HT-29 (cell line): ENCODE measurements around the gene NUMB. TPM values are rescaled to one million over a fixed set of nuclear protein-coding genes. Genes with fewer than 3 reads are reported as not detected.
"Not testable (repeated sequence)": the region's sequence is repeated elsewhere in the genome, so short reads cannot be mapped to it uniquely, and the experiment has no call there.

Experiments used
- DNase-seq: peaks from one replicate; pipeline ENCODE4 v3.0.0-alpha.2; 2015; ENCODE audit warnings: low spot score
- total RNA-seq: library from RNA; depleted of rRNA; stranded (reverse); fragments of >200 nt; shearing (Covaris generic); gene quantifications from 2 replicates; pipeline ENCODE4 v1.2.3, GENCODE V29; 2014

The NUMB gene
- total RNA-seq, 1 experiment from 2014 or later = 19.6 TPM

DNA sequence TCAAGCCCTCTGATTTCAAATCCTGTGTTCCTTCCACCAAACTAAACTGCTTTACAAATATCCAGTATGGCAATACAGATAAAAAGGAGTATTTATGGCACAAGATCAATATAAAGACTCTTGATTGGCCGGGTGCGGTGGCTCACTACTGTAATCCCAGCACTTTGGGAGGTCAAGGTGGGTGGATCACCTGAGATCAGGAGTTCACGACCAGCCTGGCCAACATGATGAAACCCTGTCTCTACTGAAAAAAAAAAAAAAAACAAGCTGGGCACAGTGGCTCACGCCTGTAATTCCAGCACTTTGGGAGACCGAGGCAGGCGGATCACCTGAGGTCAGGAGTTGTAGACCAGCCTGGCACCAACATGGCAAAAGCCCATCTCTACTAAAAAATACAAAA is 35.3 kb downstream of the NUMB start:
- DNase-seq = not testable (repeated sequence)

DNA sequence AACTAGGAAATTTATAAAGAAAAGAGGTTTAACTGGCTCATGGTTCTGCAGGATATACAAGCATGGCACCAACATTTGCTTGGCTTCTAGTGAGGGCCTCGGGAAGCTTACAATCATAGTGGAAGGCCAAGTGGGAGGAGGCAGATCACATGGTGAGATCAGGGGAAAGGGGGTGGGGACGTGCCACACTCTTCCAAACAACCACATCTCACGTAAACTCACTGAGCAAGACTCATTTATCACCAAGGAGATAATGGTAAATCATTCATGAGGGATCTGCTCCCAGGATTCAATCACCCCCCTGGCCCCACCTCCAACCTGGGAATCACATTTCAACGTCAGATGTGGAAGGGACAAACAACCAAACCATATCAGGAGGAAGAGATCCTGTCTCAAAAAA is 35.8 kb downstream of the NUMB start:
- DNase-seq = no peak

DNA sequence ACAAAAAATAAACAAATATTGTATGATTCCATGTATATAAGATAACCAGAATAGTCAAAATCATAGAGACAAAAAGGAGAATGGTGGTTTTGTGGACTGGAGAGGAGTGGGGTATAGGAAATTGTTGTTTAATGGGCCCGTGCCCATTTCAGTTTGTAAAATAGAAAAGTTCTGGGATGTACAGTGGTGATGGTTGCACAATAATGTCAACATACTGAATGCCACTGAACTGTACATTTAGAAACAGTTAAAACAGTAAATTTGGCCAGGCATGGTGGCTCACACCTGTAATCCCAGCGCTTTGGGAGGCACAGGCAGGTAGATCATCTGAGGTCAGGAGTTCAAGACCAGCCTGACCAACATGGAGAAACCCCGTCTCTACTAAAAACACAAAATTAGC is 40.1 kb downstream of the NUMB start:
- no peak for DNase-seq

DNA sequence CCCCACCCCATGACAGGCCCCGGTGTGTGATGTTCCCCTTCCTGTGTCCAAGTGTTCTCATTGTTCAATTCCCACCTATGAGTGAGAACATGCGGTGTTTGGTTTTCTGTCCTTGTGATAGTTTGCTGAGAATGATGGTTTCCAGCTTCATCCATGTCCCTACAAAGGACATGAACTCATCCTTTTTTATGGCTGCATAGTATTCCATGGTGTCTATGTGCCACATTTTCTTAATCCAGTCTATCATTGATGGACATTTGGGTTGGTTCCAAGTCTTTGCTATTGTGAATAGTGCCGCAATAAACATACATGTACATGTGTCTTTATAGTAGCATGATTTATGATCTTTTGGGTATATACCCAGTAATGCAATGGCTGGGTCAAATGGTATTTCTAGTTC is 52.1 kb downstream of the NUMB start:
- not testable (repeated sequence) for DNase-seq

DNA sequence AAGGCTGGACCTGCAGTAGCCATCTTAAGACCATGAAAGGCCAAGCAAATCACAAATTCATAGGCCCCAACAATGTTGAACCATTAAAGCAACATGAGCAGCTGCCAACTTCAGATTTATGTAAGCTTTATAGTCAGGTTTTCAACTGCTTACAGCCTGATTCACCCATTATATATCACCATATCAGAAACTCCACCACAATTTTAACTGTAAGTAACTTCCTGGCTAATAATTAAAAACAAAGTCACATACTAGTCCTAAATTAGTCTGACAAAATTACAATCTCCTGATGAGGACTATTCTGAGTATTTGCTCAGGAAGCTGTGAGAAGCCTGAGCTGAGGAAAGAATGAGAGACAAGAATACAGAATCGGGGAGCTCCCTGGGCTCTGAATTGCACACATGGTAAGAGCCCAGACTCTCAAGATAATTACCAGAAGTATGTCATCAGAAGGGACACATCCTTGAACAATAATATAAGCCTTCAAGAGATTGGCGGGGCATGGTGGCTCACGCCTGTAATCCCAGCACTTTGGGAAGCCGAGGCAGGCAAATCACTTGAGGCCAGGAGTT is 55.1 kb downstream of the NUMB start:
- no peak for DNase-seq

DNA sequence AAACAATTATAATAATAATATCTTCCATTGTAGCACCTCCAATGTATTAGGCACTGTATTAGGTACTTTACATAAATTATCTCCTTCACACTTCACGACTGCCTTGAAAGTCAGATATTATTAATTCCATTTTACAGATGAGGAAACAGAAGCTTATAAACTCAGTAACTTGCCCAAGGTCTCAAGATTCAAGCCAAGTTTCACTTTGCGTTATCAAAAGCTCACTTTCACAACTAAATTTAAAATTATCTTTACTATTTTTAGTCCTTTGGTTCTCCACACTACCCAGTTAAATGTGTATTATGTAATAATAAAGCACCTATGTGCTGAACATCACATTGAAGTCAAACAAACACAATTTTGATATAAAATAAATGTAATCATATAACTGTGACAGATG is 55.8 kb downstream of the NUMB start:
- no peak for DNase-seq

DNA sequence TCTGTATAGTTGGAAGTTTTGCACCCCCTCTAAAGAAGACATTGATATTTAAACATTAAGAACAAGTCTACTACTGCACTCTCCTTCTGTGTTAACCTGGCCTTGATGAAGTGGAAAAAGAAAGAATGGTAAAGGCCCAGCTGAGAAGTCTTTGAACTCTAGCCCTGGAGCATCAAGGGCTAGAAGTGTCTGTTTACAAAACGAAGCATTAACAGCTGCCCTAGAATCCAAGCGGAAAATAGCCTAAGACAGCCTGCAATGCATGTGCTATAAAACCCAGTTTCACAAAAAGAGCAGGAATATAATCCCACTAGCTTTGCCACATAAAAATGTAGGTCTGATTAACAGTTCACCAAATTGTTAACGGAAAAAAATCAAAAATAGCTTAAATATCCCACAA is 60.5 kb downstream of the NUMB start:
- DNase-seq = no peak

DNA sequence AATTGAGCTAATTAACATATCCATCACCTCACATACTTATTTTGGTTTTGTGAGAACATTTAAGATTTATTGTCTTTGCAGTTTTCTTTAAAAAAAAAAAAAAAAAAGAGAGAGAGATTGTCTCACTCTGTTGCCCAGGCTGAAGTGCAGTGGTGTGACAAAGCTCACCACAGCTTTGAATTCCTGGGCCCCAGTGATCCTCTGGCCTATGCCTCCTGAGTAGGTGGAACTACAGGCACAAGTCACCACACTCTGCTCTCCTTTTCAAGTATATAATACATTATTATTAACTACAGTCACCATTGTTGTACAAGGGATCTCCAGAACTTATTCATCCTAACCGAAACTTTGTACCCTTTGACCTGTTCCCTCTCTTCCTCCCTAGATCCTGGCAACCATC is 64.0 kb downstream of the NUMB start:
- DNase-seq = no peak

DNA sequence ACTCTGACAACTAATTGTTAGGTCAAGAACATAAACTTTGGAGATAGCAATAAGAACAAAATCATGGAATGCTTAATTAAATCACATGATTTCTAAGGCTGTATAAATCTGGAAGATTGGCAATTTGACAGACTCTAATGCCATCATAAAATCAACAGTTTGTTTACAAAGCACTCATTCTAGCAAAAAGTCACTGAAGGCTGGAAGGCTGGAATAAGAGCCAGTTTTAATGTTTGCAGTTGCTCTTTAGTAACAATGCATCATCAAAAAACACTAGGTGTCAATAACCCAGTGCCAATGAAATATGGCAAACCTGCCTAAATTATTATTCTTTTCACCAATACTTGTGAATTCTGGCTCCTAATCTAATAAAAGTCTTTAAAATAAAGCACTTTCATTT is 65.0 kb downstream of the NUMB start:
- no peak for DNase-seq

DNA sequence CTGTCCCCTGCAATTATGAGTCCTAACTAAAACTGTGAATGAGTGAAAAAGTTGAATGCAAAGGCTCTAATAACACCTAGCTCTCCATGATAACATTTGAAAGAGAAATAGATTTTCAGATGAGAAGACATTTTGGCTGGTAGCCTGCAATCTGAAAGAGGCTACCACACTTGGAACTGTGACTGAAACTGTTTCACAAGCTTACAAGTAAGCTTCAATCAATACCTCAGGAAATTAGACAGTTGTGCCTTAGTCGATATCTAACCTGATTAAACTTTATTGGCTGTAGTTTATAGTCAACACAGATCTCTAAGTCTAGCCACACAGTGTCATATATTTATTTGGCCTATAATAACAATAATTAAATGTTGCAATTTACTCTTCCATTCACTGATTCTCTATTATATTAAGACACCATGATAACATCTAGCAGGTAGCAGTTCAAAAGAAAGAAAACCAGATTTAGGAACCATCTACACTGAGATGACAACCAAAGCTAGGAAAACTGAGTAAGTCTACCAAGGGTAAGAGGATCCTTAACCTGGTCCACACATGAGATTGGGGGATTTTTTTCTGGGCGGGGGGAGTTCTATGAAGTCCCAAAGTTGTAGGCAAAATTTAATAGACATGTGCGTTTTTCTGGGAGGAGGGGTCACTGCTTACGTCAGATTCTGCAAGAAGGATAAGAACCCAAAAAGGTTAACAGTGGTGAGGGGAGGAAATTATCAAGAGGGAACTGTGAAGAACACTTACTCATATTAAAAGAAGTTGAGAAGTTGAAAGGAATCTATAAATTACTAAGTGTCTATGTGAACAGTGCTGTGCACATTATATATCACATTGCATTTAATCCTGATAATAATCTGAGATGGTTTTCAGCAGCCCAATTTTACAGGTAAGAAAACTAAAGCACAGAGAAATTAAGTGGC is 65.8 kb downstream of the NUMB start:
- no peak for DNase-seq

DNA sequence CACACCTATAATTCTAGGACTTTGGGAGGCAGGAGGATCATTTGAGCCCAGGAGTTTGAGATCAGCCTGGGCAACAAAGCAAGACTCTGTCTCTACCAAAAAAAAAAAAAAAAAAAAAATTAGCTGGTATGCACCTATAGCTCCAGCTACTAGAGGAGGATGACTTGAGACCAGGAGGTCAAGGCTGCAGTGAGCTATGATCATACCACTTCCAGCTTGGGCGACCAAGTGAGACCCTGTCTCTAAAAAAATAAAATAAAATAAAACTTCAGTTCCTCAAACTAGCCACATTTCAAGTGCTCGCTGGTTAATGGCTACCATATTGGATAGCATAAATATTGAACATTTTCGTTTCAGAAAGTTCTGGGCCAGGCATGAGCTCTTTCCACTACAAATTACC is 70.5 kb downstream of the NUMB start:
- DNase-seq = not testable (repeated sequence)

DNA sequence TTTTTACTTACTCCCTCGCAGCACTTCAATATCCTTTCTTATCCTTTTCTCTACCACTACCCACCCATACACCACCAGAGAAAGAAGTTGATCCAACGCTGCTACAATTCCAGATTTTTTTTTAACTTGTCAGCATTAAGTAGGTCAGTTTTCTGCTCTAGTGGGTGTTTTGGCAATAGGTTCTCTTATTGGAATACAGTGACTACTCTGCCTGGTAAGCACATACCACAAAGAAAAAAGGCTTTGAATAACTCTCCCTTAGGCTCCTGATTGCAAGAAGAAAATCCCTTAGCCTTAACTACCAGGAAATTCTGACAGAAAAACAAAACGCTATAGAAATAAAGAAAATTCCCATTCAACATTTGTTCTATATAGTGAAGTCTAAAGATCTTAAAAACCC is 72.0 kb downstream of the NUMB start:
- DNase-seq = no peak

DNA sequence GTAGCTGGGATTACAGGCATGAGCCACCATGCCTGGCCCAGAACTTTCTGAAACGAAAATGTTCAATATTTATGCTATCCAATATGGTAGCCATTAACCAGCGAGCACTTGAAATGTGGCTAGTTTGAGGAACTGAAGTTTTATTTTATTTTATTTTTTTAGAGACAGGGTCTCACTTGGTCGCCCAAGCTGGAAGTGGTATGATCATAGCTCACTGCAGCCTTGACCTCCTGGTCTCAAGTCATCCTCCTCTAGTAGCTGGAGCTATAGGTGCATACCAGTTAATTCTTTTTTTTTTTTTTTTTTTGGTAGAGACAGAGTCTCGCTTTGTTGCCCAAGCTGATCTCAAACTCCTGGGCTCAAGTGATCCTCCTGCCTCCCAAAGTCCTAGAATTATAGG is 73.3 kb downstream of the NUMB start:
- DNase-seq = not testable (repeated sequence)

DNA sequence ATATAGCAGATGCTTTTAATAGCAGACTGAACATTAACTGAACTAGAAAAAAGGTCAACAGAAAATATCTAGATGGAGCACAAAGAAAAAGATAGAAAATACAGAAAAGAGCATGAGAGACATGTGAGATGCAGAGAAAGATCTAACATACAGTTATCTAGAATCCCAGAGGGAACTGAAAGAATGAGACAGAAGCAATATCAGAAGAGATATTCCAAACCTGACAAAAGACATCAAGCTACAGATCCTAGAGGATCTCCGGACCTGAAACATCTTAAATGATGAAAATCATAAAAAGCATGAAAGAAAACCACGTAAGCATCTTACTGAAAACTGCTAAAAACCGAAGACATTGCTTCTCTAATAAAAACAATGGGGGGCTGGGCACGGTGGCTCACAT is 75.0 kb downstream of the NUMB start:
- DNase-seq = no peak

DNA sequence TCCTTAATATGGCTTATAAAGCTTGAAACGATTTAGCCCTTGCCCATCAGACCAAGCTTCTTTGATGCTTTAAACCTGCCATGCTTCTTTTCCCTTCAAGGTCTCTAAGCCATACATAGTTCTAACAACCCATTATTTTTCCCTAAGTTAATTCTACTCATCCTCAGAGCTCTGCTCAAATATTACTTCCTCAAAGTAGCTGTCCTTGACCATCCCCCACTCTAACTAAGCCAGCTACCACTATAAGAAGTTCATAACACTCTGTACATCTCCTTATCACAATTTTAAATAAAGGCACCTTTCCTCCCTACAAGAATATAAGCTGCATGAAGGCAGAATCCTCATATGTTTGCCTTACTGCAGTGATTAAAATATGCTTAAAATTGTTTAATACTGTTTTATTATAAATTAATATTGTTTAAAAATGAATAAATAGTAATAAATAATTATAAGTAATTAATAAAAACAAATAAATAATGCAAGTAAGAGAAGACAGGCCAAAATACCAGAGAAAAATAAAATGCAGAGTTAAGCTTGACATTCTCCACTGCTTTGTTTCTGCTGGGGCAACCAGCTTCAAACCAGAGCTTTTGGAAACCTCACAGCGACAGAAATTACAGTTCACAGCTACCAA is 76.8 kb downstream of the NUMB start:
- no peak for DNase-seq

DNA sequence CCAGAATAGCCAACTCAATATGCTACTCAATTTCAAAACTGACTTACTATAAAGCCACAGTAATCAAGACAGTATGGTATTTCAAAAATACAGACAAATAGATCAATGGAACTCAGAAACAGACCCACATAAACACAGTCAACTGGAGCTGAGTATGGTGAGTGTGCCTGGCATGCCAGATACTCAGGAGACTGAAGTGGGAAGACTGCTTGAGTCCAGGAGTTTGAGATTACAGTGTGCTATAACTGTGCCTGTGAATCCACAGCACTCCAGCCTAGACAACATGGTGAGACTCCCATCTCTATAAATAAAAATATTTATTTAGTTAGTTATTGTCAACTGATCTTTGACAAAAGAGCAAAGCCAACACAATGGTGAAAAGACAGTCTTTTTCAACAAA is 81.8 kb downstream of the NUMB start:
- DNase-seq = no peak

DNA sequence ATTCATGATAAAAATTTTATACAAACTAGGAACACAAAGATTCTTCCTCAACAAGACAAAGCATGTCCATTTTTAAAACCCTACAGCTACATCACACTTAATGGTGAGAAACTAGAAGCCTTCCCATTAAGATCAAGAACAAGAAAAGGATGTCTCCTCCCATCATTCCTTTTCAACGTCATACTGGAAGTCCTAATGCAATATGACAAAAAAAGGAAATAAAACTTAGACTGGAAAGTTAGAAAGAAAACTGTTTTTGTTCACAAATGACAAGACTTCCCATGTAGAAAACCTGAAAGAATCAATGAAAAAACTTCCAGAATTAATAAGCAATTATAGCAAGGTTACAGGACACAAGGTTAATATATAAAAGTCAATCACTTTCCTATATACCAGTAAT is 82.5 kb downstream of the NUMB start:
- DNase-seq = no peak

DNA sequence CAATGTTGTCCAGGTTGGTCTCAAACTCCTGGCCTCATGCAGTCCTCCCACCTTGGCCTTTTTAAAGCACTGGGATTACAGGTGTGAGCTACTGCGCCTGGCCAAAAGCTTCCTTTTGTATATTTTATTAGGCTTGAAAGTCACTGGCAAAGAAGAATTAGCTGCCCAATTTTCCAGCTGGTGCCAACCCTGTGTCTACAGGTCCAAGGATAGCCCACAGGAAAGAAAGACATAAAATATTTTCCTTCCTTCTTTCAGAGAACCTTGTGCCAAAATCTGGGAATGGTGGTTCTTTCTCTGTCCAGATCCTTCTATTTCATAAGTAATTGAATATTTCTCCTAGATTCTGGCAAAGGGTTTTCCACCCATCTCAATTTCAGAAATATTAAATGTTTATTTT is 84.1 kb downstream of the NUMB start:
- no peak for DNase-seq

DNA sequence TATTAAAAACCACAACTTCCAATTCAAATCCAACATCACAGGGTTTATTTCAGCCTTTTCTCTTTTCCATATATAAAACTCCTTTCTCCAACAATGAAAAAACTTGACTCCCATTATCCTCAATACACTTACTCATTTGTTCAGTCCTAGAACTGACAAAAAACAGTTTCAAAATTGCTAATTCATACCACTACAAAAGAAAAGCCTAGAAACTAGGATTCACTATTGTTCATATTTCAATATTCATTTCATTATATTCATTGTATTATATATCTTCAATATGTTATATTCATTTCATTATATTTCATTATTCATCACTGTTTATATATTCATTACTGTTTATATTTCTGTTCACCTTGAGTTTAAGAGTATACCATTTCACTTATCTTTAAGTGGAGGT is 85.8 kb downstream of the NUMB start:
- DNase-seq = no peak

DNA sequence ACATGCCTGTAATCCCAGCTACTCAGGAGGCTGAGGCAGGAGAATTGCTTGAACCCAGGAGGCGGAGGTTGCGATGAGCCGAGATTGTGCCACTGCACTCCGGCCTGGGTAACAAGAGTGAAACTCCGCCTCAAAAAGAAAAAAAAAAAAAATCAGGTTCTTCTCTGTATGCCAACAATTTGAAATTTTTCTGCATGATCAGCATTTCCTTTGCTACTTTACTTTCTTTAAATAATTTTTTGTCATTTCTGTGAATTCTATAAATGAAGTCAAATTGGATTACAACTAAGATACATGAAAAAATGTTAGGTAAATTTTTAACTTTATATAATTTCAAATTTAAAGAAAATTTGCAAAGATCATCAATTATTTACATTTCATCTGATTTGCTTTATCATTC is 87.8 kb downstream of the NUMB start:
- no peak for DNase-seq

DNA sequence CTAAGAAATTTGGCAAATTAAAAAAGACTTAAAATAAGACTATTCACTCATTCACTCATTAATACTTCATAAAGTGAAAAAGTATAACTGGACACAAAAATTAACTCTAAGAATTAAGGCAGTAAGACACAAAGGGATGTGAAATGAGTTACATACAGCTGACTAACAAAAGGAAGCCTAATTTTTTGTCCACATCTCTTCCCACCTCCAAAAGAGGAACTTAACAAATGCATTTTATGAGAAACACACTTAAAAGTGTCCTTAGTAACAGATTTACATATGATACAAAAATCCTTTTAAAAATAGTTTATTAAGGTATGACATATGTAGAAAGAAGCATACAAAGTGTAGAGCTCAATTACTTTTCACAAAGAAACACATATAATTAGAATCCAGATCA is 88.9 kb downstream of the NUMB start:
- DNase-seq = no peak

DNA sequence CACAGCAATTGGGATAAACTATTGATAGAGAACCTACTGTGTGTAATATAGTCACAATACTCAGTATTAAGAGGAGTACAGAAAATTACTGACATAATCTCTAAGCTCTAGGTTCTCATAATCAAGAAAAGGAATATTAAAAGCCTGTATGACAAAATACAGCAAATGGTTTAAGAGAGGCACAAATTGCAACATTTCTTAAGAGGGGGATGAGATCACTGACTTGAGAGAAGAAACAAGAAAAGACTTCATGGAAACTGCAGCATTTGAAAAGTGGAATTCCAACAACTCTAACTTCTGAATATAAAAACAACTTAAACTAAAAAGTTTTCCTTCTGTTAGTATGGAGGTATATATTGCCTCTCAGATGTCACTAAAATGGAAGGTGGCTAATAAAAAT is 89.7 kb downstream of the NUMB start:
- DNase-seq = no peak

DNA sequence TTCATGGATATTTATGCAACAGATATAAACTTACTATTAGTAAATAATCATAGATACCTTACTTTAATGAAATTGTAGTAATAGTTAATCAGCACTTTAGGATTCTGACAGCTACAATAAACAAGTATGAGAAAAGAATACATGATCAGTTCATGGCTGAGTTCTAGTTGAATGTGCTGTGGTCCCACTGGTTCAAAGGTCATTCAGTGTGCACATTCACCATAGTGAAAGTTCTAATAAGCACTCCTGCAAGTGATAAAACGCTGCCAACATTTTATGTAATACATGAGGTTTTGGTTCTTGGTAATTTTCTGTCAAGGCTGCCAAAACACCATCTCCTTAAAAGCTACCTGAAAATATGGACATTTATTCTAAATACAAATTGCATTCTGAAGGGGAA is 92.6 kb downstream of the NUMB start:
- no peak for DNase-seq
